HG03558 (cell line): ENCODE measurements around the gene PCNX3.

Experiments
- ATAC-seq: cut with Tn5 transposase; IDR thresholded peaks from one replicate; pipeline ENCODE4 v1.9.1; 2021; ENCODE audit warnings: moderate number of reproducible peaks; ENCODE audit not compliant: unreplicated experiment; ENCODE audit errors: extremely low read depth

The PCNX3 gene

GRCh38 chr11:65580031-65580692, 35.4 kb upstream of the PCNX3 start:
- ATAC-seq = no peak

GRCh38 chr11:65580756-65581155, 34.8 kb upstream of the PCNX3 start:
- no peak for ATAC-seq

- no peak for ATAC-seq
Observed at GRCh38 chr11:65581928-65582327, 33.6 kb upstream of the PCNX3 start.

GRCh38 chr11:65583589-65583988, 32.0 kb upstream of the PCNX3 start:
- ATAC-seq = no peak

GRCh38 chr11:65584106-65584505, 31.5 kb upstream of the PCNX3 start:
- no peak for ATAC-seq

GRCh38 chr11:65584723-65585171, 30.8 kb upstream of the PCNX3 start:
- no peak for ATAC-seq

GRCh38 chr11:65585396-65586246, 30.0 kb upstream of the PCNX3 start:
- no peak for ATAC-seq

- ATAC-seq = no peak
Observed at GRCh38 chr11:65586247-65586630, 29.3 kb upstream of the PCNX3 start.

GRCh38 chr11:65586676-65587075, 28.9 kb upstream of the PCNX3 start:
- ATAC-seq = no peak

GRCh38 chr11:65588199-65589054, 27.1 kb upstream of the PCNX3 start:
- peak; percentile 46 for ATAC-seq

- ATAC-seq = no peak
Observed at GRCh38 chr11:65589444-65590239, 25.9 kb upstream of the PCNX3 start.

- ATAC-seq = no peak
Observed at GRCh38 chr11:65590240-65590738, 25.3 kb upstream of the PCNX3 start.

- no peak for ATAC-seq
Observed at GRCh38 chr11:65591939-65592857, 23.4 kb upstream of the PCNX3 start.

- no peak for ATAC-seq
Observed at GRCh38 chr11:65592858-65593517, 22.6 kb upstream of the PCNX3 start.

- no peak for ATAC-seq
Observed at GRCh38 chr11:65593518-65594414, 21.8 kb upstream of the PCNX3 start.

- ATAC-seq = no peak
Observed at GRCh38 chr11:65595131-65595530, 20.4 kb upstream of the PCNX3 start.

GRCh38 chr11:65595543-65596281, 19.9 kb upstream of the PCNX3 start, which contains the start of gene KCNK7:
TSS of gene KCNK7 (minus strand) at chr11:65595800. CDS start at chr11:65595772, 28 bp downstream.
- no peak for ATAC-seq
